ENCODE results near the gene HTR1E.

HTR1E gene

GRCh38 chr6:87016772-87017171 is 79.4 kb downstream of the HTR1E start:
- FAIRE-seq (no peak), DNase-seq (ENCODE audit: insufficient read length, low spot score) (no peak)
- no peak for TF ChIP-seq POLR2A (IDR thresholded peaks at IDR 0.05; ENCODE audit: low read depth, low read length)

DNA sequence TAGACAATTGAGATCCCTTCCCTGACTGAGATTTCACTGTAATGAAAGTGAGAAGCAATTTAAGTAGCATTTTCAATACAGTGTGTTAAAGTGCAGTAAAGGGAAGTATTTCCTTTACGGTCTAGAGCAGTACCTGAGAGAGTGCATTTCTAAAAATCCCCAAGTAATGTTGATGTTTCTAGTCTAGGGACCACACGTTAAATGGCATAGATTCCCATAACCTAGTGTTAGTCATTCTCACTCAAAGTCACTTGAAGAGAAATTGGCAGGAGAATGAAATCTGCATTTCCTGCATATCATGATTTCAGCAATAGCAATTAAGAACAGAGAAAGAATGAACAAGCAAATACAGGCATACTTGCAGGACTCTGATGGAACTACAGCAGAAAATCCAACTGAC is 89.7 kb downstream of the HTR1E start:
- no peak for TF ChIP-seq POLR2A (IDR thresholded peaks at IDR 0.05; ENCODE audit: low read depth, low read length)
- DNase-seq (ENCODE audit: insufficient read length, low spot score), result no peak
- no peak for FAIRE-seq

DNA sequence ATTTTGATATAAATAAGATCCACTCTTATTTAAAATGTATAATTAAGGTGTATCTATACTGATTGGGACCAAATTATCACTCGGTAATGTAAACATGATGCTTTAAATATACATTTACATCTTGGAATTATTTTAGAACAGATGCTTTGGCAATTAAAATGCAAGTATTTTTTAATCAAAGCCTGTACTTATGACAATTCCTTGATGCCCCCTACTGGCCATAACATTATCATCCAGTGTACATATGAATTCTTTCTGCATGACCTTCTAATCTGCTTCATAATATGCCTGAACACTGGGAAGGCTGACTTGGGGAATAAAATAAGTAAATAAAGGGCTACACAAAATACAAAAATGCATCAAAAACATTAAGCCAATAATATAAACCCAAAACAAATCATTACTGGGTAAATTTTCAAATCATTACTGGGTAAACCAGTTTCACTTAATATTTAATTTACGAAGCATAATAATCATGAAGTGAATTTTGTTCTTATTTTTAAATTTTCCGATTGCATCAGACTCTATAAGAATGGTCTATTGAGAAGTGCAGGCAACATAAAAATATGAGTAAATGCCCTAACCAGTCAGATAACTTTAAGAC is 92.5 kb downstream of the HTR1E start:
- FAIRE-seq (peak; percentile 74), DNase-seq (ENCODE audit: insufficient read length, low spot score) (peak; percentile 9)
- no peak for TF ChIP-seq POLR2A (IDR thresholded peaks at IDR 0.05; ENCODE audit: low read depth, low read length)

DNA sequence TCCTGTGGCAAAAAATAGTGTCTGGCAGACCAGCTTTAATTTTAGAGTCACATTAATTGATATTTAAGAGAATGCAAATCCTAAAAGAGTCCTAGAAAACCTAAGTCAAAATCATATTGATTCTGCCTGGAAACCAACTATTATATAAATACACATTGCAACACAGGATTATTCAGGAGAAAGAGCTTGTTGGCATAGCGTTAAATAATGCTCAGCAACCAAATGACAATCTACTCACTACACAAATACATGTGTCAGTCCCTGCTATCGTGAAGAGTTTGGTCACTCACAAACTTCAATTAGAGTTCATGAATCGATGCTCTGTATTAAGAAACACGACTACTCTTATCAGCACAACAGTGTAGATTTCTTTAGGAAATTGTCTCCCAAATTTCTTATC is 103.4 kb downstream of the HTR1E start:
- FAIRE-seq (no peak), DNase-seq (ENCODE audit: insufficient read length, low spot score) (no peak)
- TF ChIP-seq POLR2A (IDR thresholded peaks at IDR 0.05; ENCODE audit: low read depth, low read length), result no peak

DNA sequence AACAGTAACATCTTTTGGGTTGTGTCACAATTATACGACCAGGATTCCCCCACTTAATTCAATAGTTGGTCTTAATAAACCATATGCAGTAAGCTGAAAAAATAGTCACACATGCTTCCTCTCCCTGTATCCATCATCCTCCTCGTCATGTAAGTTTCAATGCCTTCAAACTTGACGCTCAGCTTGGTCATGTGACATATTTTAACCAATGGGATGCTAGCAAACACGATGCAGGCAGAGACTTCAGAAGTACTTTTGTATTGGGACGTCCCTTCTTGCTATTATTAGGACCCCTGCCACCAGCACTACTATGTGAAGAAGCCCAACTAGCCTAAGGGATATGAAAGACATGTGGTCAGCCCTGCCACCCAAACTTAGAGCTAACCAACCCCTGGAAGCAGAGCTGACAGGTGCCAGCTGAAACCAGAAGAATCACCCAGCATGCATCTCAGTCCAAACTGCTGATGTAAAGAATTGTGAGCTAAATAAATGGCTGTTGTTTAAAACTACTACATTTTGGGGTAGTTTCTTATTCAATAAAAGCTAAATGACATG is 108.3 kb downstream of the HTR1E start:
- no peak for FAIRE-seq
- DNase-seq (ENCODE audit: insufficient read length, low spot score), result no peak
- TF ChIP-seq POLR2A (IDR thresholded peaks at IDR 0.05; ENCODE audit: low read depth, low read length), result no peak

GRCh38 chr6:87049779-87050178 is 112.5 kb downstream of the HTR1E start:
- no peak for TF ChIP-seq POLR2A (IDR thresholded peaks at IDR 0.05; ENCODE audit: low read depth, low read length)
- FAIRE-seq, result no peak
- no peak for DNase-seq (ENCODE audit: insufficient read length, low spot score)

- no peak for TF ChIP-seq POLR2A (IDR thresholded peaks at IDR 0.05; ENCODE audit: low read depth, low read length)
- FAIRE-seq (no peak), DNase-seq (ENCODE audit: insufficient read length, low spot score) (no peak)
These were observed 116.0 kb downstream of the HTR1E start for GRCh38 chr6:87053312-87053711.

DNA sequence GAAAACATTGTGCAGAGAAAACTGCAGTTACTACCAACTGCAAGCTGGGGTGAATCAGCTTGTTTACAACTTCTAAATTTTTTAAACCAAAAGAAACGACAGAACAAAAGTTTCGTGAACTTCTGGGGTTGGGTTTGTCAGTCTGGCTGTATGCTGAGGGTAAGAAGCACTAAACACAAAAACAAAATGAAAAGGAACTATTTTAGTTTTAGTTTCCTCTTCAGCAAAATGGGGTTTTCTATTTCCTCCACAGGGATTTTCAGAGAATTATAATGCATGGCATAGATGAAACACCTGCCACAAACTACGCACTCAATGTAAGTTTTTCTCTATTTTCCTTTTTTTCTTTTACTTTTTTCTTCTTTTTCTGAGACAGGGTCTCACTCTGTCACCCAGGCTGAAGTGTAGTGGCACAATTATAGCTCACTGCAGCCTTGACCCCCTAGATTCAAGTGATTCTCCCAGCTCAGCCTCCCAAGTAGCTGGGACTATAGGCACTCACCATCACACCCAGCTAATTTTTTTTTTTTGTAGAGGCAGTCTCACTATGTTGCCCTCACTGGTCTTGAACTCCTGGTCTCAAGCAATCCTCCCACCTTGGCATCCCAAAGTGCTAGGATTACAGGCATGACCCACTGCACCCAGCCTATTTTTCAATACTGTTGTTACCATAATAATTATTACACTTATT is 117.0 kb downstream of the HTR1E start:
- FAIRE-seq (no peak), DNase-seq (ENCODE audit: insufficient read length, low spot score) (no peak)
- TF ChIP-seq POLR2A (IDR thresholded peaks at IDR 0.05; ENCODE audit: low read depth, low read length), result no peak

- no peak for TF ChIP-seq POLR2A (IDR thresholded peaks at IDR 0.05; ENCODE audit: low read depth, low read length)
- FAIRE-seq (no peak), DNase-seq (ENCODE audit: insufficient read length, low spot score) (no peak)
These were observed 122.6 kb downstream of the HTR1E start for GRCh38 chr6:87059943-87060342.

GRCh38 chr6:87065117-87065516 is 127.8 kb downstream of the HTR1E start:
- DNase-seq (ENCODE audit: insufficient read length, low spot score), result no peak
- no peak for FAIRE-seq
- no peak for TF ChIP-seq POLR2A (IDR thresholded peaks at IDR 0.05; ENCODE audit: low read depth, low read length)
